GM12878 (cell line): ENCODE data around the gene STK39.

Experiments
- CTCF ChIP-seq, 3 experiments: IDR thresholded peaks in 2 of 3; conservative IDR thresholded peaks in 1 of 3; 2 replicates each; pipeline ENCODE4 v1.5.1; 2011; ENCODE audit warnings: low read depth in 3 of 3, low read length in 3 of 3, mild to moderate bottlenecking in 3 of 3, control low read depth in 2 of 3, moderate library complexity in 2 of 3, inconsistent platforms in 1 of 3, mixed read lengths in 1 of 3; ENCODE audit not compliant: control insufficient read depth in 2 of 3, insufficient read depth in 1 of 3; ENCODE audit errors: extremely low read depth in 1 of 3
- POLR2A ChIP-seq: IDR thresholded peaks from 2 replicates; pipeline ENCODE4 v1.6.1; 2011; ENCODE audit warnings: low read depth, mild to moderate bottlenecking, low read length

GRCh38 chr2:167905668-167906067 is 341.7 kb downstream of the STK39 start:
- TF ChIP-seq CTCF (IDR thresholded peaks at IDR 0.05 in 2 of 3, conservative IDR thresholded peaks at IDR 0.05 in 1 of 3; ENCODE audit: control insufficient read depth in 2 of 3, extremely low read depth in 1 of 3, insufficient read depth in 1 of 3, low read depth in 3 of 3, low read length in 3 of 3): no peak
- no peak for TF ChIP-seq POLR2A
